ENCODE results near the gene PPP1R8.
"Not testable (repeated sequence)": the region's sequence is repeated elsewhere in the genome, so short reads cannot be mapped to it uniquely, and the experiment has no call there.

Gene PPP1R8

GRCh38 chr1:27807385-27807784 is 23.2 kb upstream of the PPP1R8 start:
- Histone ChIP-seq H3K27me3 (ENCODE audit: control insufficient read depth, insufficient read depth, low read length) (no peaks in the 10 kb centered on the region), H3K36me3 (ENCODE audit: control insufficient read depth, insufficient read depth, low read length) (no peaks in the 10 kb centered on the region), H3K4me3 (ENCODE audit: low read length) (no peak overlapping the region), H3K4me1 (ENCODE audit: control insufficient read depth, insufficient read depth, low read length) (peaks cover 2% of the 10 kb centered on the region; the same call in 1 of the 2 replicates), H3K27ac (ENCODE audit: low read length) (no peak overlapping the region), H3K9me3 (ENCODE audit: control insufficient read depth, insufficient read depth, low read length) (no peaks in the 10 kb centered on the region)
- DNase-seq (ENCODE audit: low read depth, low spot score), result no peak
- WGBS (ENCODE audit: insufficient coverage, insufficient read length), result no CpG with 5 or more reads among the region's 2 CpGs

- H3K4me3 ChIP-seq (ENCODE audit: low read length); H3K27ac ChIP-seq (ENCODE audit: low read length); H3K9me3 ChIP-seq (ENCODE audit: control insufficient read depth, insufficient read depth, low read length); DNase-seq (ENCODE audit: low read depth, low spot score); H3K4me1 ChIP-seq (ENCODE audit: control insufficient read depth, insufficient read depth, low read length); H3K36me3 ChIP-seq (ENCODE audit: control insufficient read depth, insufficient read depth, low read length); H3K27me3 ChIP-seq (ENCODE audit: control insufficient read depth, insufficient read depth, low read length): not testable (repeated sequence)
- WGBS (ENCODE audit: insufficient coverage, insufficient read length), result no CpG with 5 or more reads among the region's 3 CpGs
Observed at GRCh38 chr1:27808131-27808530, 22.5 kb upstream of the PPP1R8 start.

GRCh38 chr1:27809883-27810282 is 20.7 kb upstream of the PPP1R8 start:
- no peaks in the 10 kb centered on the region for H3K9me3 ChIP-seq (ENCODE audit: control insufficient read depth, insufficient read depth, low read length)
- DNase-seq (ENCODE audit: low read depth, low spot score), result no peak
- H3K27ac ChIP-seq (ENCODE audit: low read length), result no peak overlapping the region
- no peaks in the 10 kb centered on the region for H3K36me3 ChIP-seq (ENCODE audit: control insufficient read depth, insufficient read depth, low read length)
- WGBS (ENCODE audit: insufficient coverage, insufficient read length), result no CpG with 5 or more reads among the region's 1 CpG
- peaks cover 2% of the 10 kb centered on the region; the same call in 1 of the 2 replicates for H3K4me1 ChIP-seq (ENCODE audit: control insufficient read depth, insufficient read depth, low read length)
- no peak overlapping the region for H3K4me3 ChIP-seq (ENCODE audit: low read length)
- H3K27me3 ChIP-seq (ENCODE audit: control insufficient read depth, insufficient read depth, low read length), result no peaks in the 10 kb centered on the region

GRCh38 chr1:27811741-27812500 is 18.7 kb upstream of the PPP1R8 start:
- no peaks in the 10 kb centered on the region for H3K36me3 ChIP-seq (ENCODE audit: control insufficient read depth, insufficient read depth, low read length)
- H3K4me1 ChIP-seq (ENCODE audit: control insufficient read depth, insufficient read depth, low read length), result 0 out of 2 replicates have a peak, but pooled peaks cover 1% of the 10 kb centered on the region
- WGBS (ENCODE audit: insufficient coverage, insufficient read length), result no CpG with 5 or more reads among the region's 6 CpGs
- no peak overlapping the region for H3K27ac ChIP-seq (ENCODE audit: low read length)
- no peak overlapping the region for H3K4me3 ChIP-seq (ENCODE audit: low read length)
- no peaks in the 10 kb centered on the region for H3K27me3 ChIP-seq (ENCODE audit: control insufficient read depth, insufficient read depth, low read length)
- DNase-seq (ENCODE audit: low read depth, low spot score), result no peak
- no peaks in the 10 kb centered on the region for H3K9me3 ChIP-seq (ENCODE audit: control insufficient read depth, insufficient read depth, low read length)

GRCh38 chr1:27816921-27817630 is 13.5 kb upstream of the PPP1R8 start:
- Histone ChIP-seq H3K4me1 (ENCODE audit: control insufficient read depth, insufficient read depth, low read length) (no peaks in the 10 kb centered on the region), H3K27me3 (ENCODE audit: control insufficient read depth, insufficient read depth, low read length) (no peaks in the 10 kb centered on the region), H3K27ac (ENCODE audit: low read length) (no peak overlapping the region), H3K9me3 (ENCODE audit: control insufficient read depth, insufficient read depth, low read length) (no peaks in the 10 kb centered on the region), H3K36me3 (ENCODE audit: control insufficient read depth, insufficient read depth, low read length) (peaks cover 2% of the 10 kb centered on the region; the same call in 1 of the 2 replicates), H3K4me3 (ENCODE audit: low read length) (no peak overlapping the region)
- WGBS (ENCODE audit: insufficient coverage, insufficient read length), result no CpG with 5 or more reads among the region's 2 CpGs
- DNase-seq (ENCODE audit: low read depth, low spot score), result no peak

- Histone ChIP-seq H3K27me3 (ENCODE audit: control insufficient read depth, insufficient read depth, low read length) (no peaks in the 10 kb centered on the region), H3K27ac (ENCODE audit: low read length) (no peak overlapping the region), H3K36me3 (ENCODE audit: control insufficient read depth, insufficient read depth, low read length) (peaks cover 2% of the 10 kb centered on the region; the same call in 1 of the 2 replicates), H3K4me3 (ENCODE audit: low read length) (no peak overlapping the region), H3K9me3 (ENCODE audit: control insufficient read depth, insufficient read depth, low read length) (no peaks in the 10 kb centered on the region), H3K4me1 (ENCODE audit: control insufficient read depth, insufficient read depth, low read length) (no peaks in the 10 kb centered on the region)
- WGBS (ENCODE audit: insufficient coverage, insufficient read length), result no CpG with 5 or more reads among the region's 8 CpGs
- no peak for DNase-seq (ENCODE audit: low read depth, low spot score)
Observed at GRCh38 chr1:27821761-27822315, 8.7 kb upstream of the PPP1R8 start.

- Histone ChIP-seq H3K9me3 (ENCODE audit: control insufficient read depth, insufficient read depth, low read length) (no peaks in the 10 kb centered on the region), H3K27ac (ENCODE audit: low read length) (no peak overlapping the region), H3K36me3 (ENCODE audit: control insufficient read depth, insufficient read depth, low read length) (peaks cover 2% of the 10 kb centered on the region; the same call in 1 of the 2 replicates), H3K27me3 (ENCODE audit: control insufficient read depth, insufficient read depth, low read length) (no peaks in the 10 kb centered on the region), H3K4me3 (ENCODE audit: low read length) (no peak overlapping the region), H3K4me1 (ENCODE audit: control insufficient read depth, insufficient read depth, low read length) (no peaks in the 10 kb centered on the region)
- WGBS (ENCODE audit: insufficient coverage, insufficient read length), result no CpG with 5 or more reads among the region's 4 CpGs
- DNase-seq (ENCODE audit: low read depth, low spot score), result no peak
Observed at GRCh38 chr1:27823784-27824183, 6.8 kb upstream of the PPP1R8 start.

GRCh38 chr1:27824411-27824810 is 6.2 kb upstream of the PPP1R8 start:
- Histone ChIP-seq H3K27ac (ENCODE audit: low read length) (no peak overlapping the region), H3K27me3 (ENCODE audit: control insufficient read depth, insufficient read depth, low read length) (no peaks in the 10 kb centered on the region), H3K4me3 (ENCODE audit: low read length) (no peak overlapping the region), H3K4me1 (ENCODE audit: control insufficient read depth, insufficient read depth, low read length) (no peaks in the 10 kb centered on the region), H3K9me3 (ENCODE audit: control insufficient read depth, insufficient read depth, low read length) (no peaks in the 10 kb centered on the region), H3K36me3 (ENCODE audit: control insufficient read depth, insufficient read depth, low read length) (peaks cover 1% of the 10 kb centered on the region; the same call in 1 of the 2 replicates)
- DNase-seq (ENCODE audit: low read depth, low spot score), result no peak
- no CpG with 5 or more reads among the region's 4 CpGs for WGBS (ENCODE audit: insufficient coverage, insufficient read length)

- not testable (repeated sequence) for H3K36me3 ChIP-seq (ENCODE audit: control insufficient read depth, insufficient read depth, low read length); H3K9me3 ChIP-seq (ENCODE audit: control insufficient read depth, insufficient read depth, low read length); H3K4me1 ChIP-seq (ENCODE audit: control insufficient read depth, insufficient read depth, low read length); H3K4me3 ChIP-seq (ENCODE audit: low read length); H3K27ac ChIP-seq (ENCODE audit: low read length); H3K27me3 ChIP-seq (ENCODE audit: control insufficient read depth, insufficient read depth, low read length); DNase-seq (ENCODE audit: low read depth, low spot score)
- WGBS (ENCODE audit: insufficient coverage, insufficient read length), result no CpG with 5 or more reads among the region's 4 CpGs
Observed at GRCh38 chr1:27829339-27829960, 1.1 kb upstream of the PPP1R8 start.

All from iPS DF 6.9 (cell line).